NCI-H526 treated with DMSO at 0.1 percent for 48 hours (cell line): Measurements from ENCODE around the gene MAPKBP1.

Source experiments
- DNase-seq: peaks from one replicate; lab custom pipeline; 2025; lab: John Stamatoyannopoulos, UW

The MAPKBP1 gene

GRCh38 chr15:41806291-41807181 is 32.3 kb downstream of the MAPKBP1 start:
- DNase-seq = no peak

GRCh38 chr15:41809121-41809520 is 34.8 kb downstream of the MAPKBP1 start:
- DNase-seq = no peak

DNA sequence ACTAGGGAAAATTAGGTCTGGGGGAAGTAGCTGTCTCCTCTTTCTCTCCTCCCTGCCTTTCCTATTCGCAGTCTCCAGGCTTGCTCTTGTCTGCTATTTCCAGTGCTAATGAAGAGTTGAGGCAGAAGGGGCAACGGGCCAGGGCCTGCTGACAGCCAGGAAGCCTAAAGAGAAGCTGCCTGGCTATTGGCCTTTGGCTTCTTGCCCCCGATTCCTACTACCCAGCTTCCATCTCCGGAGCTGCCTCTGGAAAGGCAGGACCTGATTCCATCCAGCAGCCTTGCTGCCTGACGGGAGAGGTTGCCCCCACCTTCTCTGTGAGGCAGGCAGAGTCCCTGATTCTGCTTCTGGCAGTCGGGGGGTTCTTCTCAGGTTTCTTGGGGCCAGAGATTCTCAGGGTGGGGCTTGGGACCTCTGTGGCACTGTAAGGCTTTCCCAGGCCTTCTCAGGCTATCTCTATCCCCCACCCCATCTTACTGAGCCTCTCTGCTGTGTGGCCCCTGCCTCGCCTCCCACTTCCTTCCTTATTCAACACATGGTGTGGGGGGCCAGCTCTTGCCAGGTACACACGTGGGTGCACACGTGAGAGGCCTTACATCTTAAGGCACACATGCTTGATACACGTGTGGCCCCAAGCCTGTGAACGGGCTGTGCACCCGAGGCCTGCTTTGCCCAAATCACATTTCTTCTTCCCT is 35.4 kb downstream of the MAPKBP1 start:
- no peak for DNase-seq

DNA sequence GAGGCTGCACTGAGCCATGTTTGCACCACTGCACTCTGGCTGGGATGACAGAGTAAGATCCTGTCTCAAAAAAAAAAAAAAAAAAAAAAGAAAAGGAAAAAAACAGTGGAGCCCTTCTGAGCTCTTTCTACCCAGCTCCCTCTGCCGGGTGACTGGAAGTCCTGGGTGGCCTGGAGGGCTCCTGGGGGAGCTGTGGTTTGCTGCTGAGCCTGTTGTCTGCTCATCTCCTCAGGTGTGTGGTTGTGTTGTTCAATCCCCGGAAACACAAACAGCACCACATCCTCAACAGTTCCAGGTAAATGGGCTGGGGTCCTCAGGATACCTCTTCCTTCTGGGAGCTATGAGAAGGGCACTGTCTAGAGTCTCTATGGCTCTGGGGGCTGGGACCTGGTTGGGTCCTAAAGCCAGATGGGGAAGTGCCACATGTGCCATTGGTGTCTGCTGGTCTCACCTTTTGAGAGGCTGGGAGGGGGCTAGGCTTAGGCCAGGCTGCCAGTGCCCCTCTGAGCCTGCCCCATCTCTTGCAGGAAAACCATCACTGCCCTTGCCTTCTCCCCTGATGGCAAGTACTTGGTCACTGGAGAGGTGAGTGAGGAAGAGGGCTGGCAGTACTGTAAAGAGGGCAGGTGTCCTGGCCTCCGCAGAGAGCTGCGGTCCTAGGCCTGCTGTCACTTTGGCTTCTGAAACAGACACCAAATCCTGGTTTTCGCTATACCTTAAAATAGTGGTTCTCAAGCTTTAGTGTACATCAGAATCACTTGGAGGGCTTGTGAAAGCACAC is 36.6 kb downstream of the MAPKBP1 start:
- no peak for DNase-seq

GRCh38 chr15:41811432-41812195 is 37.3 kb downstream of the MAPKBP1 start:
- peak; percentile 72 for DNase-seq

- no peak for DNase-seq
Measured at GRCh38 chr15:41812820-41813375, 38.6 kb downstream of the MAPKBP1 start.

GRCh38 chr15:41813426-41813825 is 39.1 kb downstream of the MAPKBP1 start:
- DNase-seq = no peak

DNA sequence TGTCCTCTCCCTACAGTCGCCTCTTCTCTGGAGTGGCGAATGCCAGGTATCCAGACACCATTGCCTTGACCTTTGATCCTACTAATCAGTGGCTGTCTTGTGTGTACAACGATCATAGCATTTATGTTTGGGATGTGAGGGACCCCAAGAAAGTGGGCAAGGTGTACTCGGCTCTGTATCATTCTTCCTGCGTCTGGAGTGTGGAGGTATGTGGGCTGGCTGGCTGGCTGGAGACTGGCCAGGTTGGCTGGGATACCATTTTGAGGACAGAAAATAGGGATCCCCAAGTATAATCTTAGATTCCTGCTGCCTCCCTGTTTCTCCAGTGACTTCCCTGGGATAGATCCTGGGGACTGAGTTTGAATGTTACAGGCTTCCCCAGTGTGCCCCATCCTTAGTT is 40.2 kb downstream of the MAPKBP1 start:
- no peak for DNase-seq

DNA sequence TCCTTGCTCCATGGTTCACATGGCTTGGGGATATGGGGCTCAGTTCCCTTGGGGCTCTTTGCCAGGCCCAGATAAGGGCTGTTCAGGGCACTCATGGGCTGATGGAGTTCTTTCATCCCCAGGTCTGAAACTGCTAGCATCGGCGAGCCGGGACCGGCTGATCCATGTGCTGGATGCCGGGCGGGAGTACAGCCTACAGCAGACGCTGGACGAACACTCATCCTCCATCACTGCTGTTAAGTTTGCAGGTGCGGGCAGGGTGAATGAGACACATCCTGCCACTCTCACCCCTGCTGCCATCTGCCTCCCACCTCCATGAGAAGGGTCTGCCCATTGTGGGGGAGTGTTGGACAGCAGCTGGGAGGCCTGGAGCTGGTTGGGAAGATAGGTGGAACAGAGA is 42.5 kb downstream of the MAPKBP1 start:
- no peak for DNase-seq

DNA sequence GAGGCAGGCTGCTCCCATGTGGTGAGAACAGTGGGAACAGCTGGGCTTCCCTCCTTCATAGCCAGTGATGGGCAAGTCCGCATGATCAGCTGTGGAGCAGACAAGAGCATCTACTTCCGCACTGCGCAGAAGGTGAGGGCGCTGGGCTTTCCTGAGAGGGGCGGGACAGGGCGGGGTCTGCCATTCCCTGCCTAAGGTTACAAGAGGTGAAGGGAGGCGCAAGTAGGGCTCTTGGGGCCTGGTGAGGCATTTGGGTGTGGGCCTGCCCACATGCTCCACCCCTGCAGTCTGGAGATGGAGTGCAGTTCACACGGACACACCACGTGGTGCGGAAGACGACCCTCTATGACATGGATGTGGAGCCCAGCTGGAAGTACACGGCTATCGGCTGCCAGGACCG is 43.0 kb downstream of the MAPKBP1 start:
- no peak for DNase-seq

DNA sequence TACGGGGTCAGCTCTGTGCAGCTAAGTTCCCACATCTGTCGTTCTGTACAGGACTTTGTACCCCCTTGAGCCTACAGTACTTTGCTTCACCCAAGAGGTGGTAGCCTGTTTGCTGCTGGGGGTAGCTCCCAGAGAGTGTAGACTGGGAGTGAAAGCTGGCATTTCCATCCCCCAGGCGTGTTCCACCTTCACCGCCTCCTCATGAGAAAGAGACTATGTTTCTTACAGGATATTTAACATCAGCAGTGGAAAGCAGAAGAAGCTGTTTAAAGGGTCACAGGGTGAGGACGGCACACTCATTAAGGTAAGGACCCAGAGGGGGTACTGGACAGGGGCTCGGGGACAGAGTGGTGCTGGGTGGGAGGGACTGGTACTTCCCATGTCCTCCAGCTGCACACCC is 43.5 kb downstream of the MAPKBP1 start:
- DNase-seq = no peak

GRCh38 chr15:41819455-41820050 is 45.3 kb downstream of the MAPKBP1 start:
- no peak for DNase-seq

- no peak for DNase-seq
Measured at GRCh38 chr15:41820791-41821423, 46.6 kb downstream of the MAPKBP1 start.

GRCh38 chr15:41821831-41822230 is 47.5 kb downstream of the MAPKBP1 start:
- no peak for DNase-seq

DNA sequence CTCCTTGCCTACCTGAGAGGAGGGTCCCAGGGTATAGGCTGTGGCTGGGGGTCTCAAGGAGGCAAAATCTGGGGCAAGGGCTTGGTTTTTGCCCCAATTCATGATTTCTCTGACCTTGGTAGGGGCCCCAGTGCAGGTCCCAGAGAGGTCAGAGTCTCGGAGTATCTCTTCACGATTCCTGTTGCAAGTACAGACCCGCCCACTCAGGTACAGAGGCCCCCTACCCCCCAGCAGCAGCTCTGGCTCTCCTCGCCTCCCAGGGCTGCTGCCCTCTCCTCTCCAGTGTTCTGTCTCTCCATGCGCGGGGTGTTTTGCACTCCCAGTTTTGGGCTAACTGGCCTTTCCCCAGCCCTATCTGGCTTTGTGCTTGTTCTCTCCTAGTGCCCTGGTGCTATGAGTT is 48.2 kb downstream of the MAPKBP1 start:
- DNase-seq = no peak

GRCh38 chr15:41822957-41823356 is 48.7 kb downstream of the MAPKBP1 start:
- DNase-seq = no peak

DNA sequence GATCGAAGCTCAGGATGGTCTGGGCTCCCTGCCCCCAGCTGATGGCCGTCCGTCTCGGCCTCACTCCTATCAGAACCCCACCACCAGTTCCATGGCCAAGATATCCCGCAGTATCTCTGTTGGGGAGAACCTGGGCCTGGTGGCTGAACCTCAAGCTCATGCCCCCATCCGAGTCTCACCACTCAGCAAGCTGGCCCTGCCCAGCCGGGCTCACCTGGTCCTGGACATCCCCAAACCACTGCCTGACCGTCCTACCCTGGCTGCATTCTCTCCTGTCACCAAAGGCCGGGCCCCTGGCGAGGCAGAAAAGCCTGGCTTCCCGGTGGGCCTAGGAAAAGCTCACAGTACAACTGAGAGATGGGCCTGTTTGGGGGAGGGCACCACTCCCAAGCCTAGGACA is 49.2 kb downstream of the MAPKBP1 start:
- DNase-seq = no peak

DNA sequence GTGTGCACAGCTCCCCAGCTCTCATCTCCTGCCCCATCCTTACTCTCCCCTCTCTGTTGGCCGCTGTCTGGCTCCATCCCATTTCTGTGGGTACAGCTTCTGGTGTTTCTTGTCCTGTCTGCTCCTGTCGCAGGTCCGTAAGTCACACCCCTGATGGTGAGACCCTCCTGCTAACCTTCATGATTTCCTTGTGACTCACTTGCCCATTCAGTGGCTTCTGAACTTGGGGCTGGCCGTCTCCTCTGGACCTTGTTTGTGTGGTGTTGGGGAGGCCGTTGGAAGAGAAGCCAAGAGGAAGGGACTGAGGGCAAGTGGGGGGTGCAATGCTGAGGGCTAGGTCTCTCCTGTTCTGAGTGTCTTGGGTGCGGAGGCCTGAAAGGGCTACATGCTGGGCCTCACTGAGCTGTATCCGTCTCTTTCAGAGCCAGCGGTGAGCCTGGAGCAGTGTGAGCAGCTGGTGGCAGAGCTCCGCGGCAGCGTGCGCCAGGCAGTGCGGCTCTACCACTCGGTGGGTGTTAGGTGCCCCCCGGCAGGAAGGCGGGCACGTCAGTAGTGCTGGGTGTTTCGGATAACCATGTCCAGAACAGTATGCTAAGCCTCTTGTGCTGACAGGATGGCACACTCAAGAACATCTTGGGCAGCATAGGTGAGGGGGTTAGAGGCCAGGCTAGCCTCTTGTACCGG is 49.9 kb downstream of the MAPKBP1 start:
- DNase-seq = no peak

GRCh38 chr15:41825145-41825544 is 50.9 kb downstream of the MAPKBP1 start:
- no peak for DNase-seq
